WERI-Rb-1 (cell line): ENCODE data around the gene MIPOL1.

ENCODE experiments used
- DNase-seq: peaks from one replicate; pipeline ENCODE4 v3.0.0-alpha.2; 2020
- H3K27ac ChIP-seq: fragments of 250-450 bp; sonication (Bioruptor Pico); 2 replicates; pipeline ENCODE4 v1.5.1; 2020; ENCODE audit warnings: mild to moderate bottlenecking, moderate library complexity
- H3K27me3 ChIP-seq: fragments of 250-450 bp; sonication (Bioruptor Pico); 2 replicates; pipeline ENCODE4 v1.5.1; 2021; ENCODE audit warnings: mild to moderate bottlenecking, low read depth, moderate library complexity; ENCODE audit not compliant: insufficient read depth, severe bottlenecking
- H3K36me3 ChIP-seq: fragments of 250-450 bp; sonication (Bioruptor Pico); 2 replicates; pipeline ENCODE4 v1.5.1; 2020; ENCODE audit warnings: mild to moderate bottlenecking, moderate library complexity
- H3K4me3 ChIP-seq: 2 replicates; pipeline ENCODE4 v1.5.1; 2011; ENCODE audit warnings: low read depth, mild to moderate bottlenecking, control low read depth, low read length
- H3K9me3 ChIP-seq: fragments of 250-450 bp; sonication (Bioruptor Pico); 2 replicates; pipeline ENCODE4 v1.5.1; 2021; ENCODE audit warnings: mild to moderate bottlenecking, moderate library complexity; ENCODE audit not compliant: severe bottlenecking
- TF ChIP-seq, protein P1 (sequence below): IDR thresholded peaks from 2 replicates; pipeline ENCODE4 v1.5.1; 2011; ENCODE audit warnings: low read depth, mild to moderate bottlenecking, control low read depth, inconsistent platforms, low read length

MIPOL1 gene

DNA sequence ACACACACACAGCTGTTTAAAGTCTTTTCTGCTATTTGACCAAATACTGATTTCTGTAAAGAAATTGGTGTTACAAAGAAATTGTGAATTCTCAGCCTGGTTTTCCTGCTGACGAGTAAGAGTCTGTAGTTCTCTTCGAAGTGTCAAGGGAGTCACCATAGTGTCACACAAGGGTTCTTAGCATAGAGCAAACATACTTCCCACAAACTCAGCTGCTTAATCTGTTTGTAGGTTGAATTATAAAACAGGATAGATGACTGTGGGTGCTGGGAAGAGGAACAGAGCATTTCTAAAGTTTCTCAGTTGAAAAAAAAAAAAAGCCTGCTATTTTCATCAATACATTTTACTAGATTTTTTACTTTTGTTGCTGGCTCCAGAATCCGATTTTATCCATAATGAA, 314.4 kb downstream of the MIPOL1 start:
- Histone ChIP-seq H3K4me3 (no peak overlapping the region), H3K27me3 (no peaks in the 10 kb centered on the region), H3K27ac (no peak overlapping the region), H3K36me3 (no peaks in the 10 kb centered on the region), H3K9me3 (no peaks in the 10 kb centered on the region)
- no peak for DNase-seq
- TF ChIP-seq, protein P1, sequence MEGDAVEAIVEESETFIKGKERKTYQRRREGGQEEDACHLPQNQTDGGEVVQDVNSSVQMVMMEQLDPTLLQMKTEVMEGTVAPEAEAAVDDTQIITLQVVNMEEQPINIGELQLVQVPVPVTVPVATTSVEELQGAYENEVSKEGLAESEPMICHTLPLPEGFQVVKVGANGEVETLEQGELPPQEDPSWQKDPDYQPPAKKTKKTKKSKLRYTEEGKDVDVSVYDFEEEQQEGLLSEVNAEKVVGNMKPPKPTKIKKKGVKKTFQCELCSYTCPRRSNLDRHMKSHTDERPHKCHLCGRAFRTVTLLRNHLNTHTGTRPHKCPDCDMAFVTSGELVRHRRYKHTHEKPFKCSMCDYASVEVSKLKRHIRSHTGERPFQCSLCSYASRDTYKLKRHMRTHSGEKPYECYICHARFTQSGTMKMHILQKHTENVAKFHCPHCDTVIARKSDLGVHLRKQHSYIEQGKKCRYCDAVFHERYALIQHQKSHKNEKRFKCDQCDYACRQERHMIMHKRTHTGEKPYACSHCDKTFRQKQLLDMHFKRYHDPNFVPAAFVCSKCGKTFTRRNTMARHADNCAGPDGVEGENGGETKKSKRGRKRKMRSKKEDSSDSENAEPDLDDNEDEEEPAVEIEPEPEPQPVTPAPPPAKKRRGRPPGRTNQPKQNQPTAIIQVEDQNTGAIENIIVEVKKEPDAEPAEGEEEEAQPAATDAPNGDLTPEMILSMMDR, result no peak

- no peak overlapping the region for H3K4me3 ChIP-seq
- DNase-seq, result no peak
- TF ChIP-seq, protein P1, result no peak
Observed at GRCh38 chr14:37515771-37516170, 318.0 kb downstream of the MIPOL1 start.

DNA sequence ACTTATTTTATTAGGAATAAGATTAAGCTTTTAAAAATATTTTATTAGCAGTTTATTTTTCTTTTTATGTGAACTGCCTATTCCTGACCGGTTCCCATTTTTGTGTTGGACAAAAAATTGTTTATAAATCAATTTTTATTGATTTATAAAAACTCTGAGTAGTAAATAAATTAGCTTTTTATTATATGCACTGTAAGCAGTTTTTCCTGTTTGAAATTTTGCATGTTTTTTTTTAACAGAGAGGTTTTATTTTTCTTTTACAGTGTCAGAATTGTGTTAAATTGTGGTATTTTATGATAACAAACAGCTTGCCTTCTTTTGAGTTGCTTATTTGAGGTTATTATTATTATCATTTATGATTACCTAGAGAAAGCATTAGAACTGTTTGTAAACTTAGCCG, 329.3 kb downstream of the MIPOL1 start:
- H3K27ac ChIP-seq, result no peak overlapping the region
- TF ChIP-seq, protein P1, result no peak
- no peaks in the 10 kb centered on the region for H3K27me3 ChIP-seq
- H3K36me3 ChIP-seq, result no peaks in the 10 kb centered on the region
- no peak overlapping the region for H3K4me3 ChIP-seq
- DNase-seq, result no peak
- H3K9me3 ChIP-seq, result no peaks in the 10 kb centered on the region

More at GRCh38 chr14:37515771-37516170, 318.0 kb downstream of the MIPOL1 start:
- Histone ChIP-seq H3K27ac (no peak overlapping the region), H3K9me3 (no peaks in the 10 kb centered on the region), H3K27me3 (no peaks in the 10 kb centered on the region), H3K36me3 (no peaks in the 10 kb centered on the region)

DNA sequence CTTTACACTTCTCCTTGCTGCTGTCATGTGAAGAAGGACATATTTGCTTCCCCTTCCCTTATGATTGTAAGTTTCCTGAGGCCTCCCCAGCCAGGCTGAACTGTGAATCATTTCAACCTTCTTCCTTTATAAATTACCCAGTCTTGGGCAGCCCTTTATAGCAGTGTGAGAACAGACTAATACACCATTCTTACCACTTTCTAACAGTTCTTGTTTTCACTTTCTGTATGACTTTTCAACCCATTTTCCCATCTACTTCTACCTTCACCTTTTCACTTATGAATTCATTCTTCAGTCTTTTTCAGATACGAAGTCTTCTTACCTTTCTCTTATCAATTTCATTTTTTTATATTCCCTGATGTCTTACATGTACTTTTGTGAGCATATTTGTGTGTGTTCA, 342.3 kb downstream of the MIPOL1 start:
- no peaks in the 10 kb centered on the region for H3K27me3 ChIP-seq
- no peaks in the 10 kb centered on the region for H3K9me3 ChIP-seq
- H3K4me3 ChIP-seq, result no peak overlapping the region
- no peak for DNase-seq
- TF ChIP-seq, protein P1, result no peak
- H3K36me3 ChIP-seq, result no peaks in the 10 kb centered on the region
- no peak overlapping the region for H3K27ac ChIP-seq

- no peaks in the 10 kb centered on the region for H3K9me3 ChIP-seq
- H3K36me3 ChIP-seq, result no peaks in the 10 kb centered on the region
- TF ChIP-seq, protein P1, result no peak
- H3K4me3 ChIP-seq, result no peak overlapping the region
- no peak overlapping the region for H3K27ac ChIP-seq
- H3K27me3 ChIP-seq, result no peaks in the 10 kb centered on the region
- DNase-seq, result no peak
Observed at GRCh38 chr14:37544407-37544806, 346.7 kb downstream of the MIPOL1 start.

GRCh38 chr14:37545174-37545573, 347.4 kb downstream of the MIPOL1 start:
- TF ChIP-seq, protein P1, result no peak
- Histone ChIP-seq H3K27me3 (no peaks in the 10 kb centered on the region), H3K27ac (no peak overlapping the region), H3K36me3 (no peaks in the 10 kb centered on the region), H3K4me3 (no peak overlapping the region), H3K9me3 (no peaks in the 10 kb centered on the region)
- no peak for DNase-seq
